Activated B cell treated with CpG ODN at 0.5 μM for 24 hours (primary cell): Measurements from ENCODE around the gene SCFD2. TPM values are rescaled to one million over a fixed set of nuclear protein-coding genes. Genes with fewer than 3 reads are reported as not detected.
"Not testable (repeated sequence)": the region's sequence is repeated elsewhere in the genome, so short reads cannot be mapped to it uniquely, and the experiment has no call there.

Experiments
- ATAC-seq: fragments of 200-7000 bp; cut with Tn5 transposase; one replicate; pipeline ENCODE4 v1.10.0; 2021; ENCODE audit warnings: low read depth, mild to moderate bottlenecking, moderate library complexity
- CTCF ChIA-PET: fragments of 350-600 bp; sonication (Branson Sonifier 250); formaldehyde crosslinking; loops from one replicate; lab custom pipeline; 2021; ENCODE audit warnings: antibody characterized with exemption; lab: Charles Lee
- POLR2A ChIA-PET: fragments of 350-600 bp; sonication (Branson Sonifier 250); formaldehyde crosslinking; loops from one replicate; lab custom pipeline; 2021; ENCODE audit warnings: antibody characterized with exemption; lab: Charles Lee
- DNase-seq: peaks from one replicate; pipeline ENCODE4 v3.0.0; 2022
- H3K27ac Mint-ChIP-seq: one replicate; pipeline ENCODE4 v1.8.0; 2020; ENCODE audit warnings: mixed read lengths
- H3K27me3 Mint-ChIP-seq: one replicate; pipeline ENCODE4 v1.8.0; 2021; ENCODE audit warnings: mixed read lengths
- H3K36me3 Mint-ChIP-seq: one replicate; pipeline ENCODE4 v1.8.0; 2021; ENCODE audit warnings: low read depth, mixed read lengths
- H3K4me1 Mint-ChIP-seq: one replicate; pipeline ENCODE4 v1.8.0; 2021; ENCODE audit warnings: mixed read lengths
- H3K4me3 Mint-ChIP-seq: one replicate; pipeline ENCODE4 v1.8.0; 2020; ENCODE audit warnings: mild to moderate bottlenecking, mixed read lengths
- H3K9me3 Mint-ChIP-seq: one replicate; pipeline ENCODE4 v1.8.0; 2020; ENCODE audit warnings: mixed read lengths
- CTCF ChIP-seq: fragments of 200-600 bp; IDR thresholded peaks from one replicate; pipeline ENCODE4 v1.8.0; 2022; ENCODE audit warnings: antibody characterized with exemption, mild to moderate bottlenecking
- intact Hi-C: fragments of 100-400 bp; cut with micrococcal nuclease; formaldehyde crosslinking; loops from one replicate; pipeline ENCODE4 v1.15.1; 2024
- total RNA-seq: library from RNA; stranded (reverse); gene quantifications from 2 replicates; pipeline ENCODE4 v1.2.3, GENCODE V29; 2022

Gene SCFD2
- total RNA-seq, 1 donor from 2014 or later, result 46.6 TPM

- H3K4me1 Mint-ChIP-seq, DNase-seq, ATAC-seq, CTCF ChIA-PET, H3K9me3 Mint-ChIP-seq, POLR2A ChIA-PET, intact Hi-C loops, H3K4me3 Mint-ChIP-seq, H3K27me3 Mint-ChIP-seq, H3K27ac Mint-ChIP-seq: not testable (repeated sequence)
- H3K36me3 Mint-ChIP-seq, result peaks cover 19% of the 10 kb centered on the region
These were observed 30.9 kb downstream of the SCFD2 start for GRCh38 chr4:53334916-53335315.

GRCh38 chr4:53326535-53326934, 39.3 kb downstream of the SCFD2 start:
- intact Hi-C loops, result no loop called here
- POLR2A ChIA-PET, result no interaction called here
- no peaks in the 10 kb centered on the region for H3K27me3 Mint-ChIP-seq

GRCh38 chr4:53322696-53323095, 43.2 kb downstream of the SCFD2 start:
- H3K4me1 Mint-ChIP-seq, result peaks cover 17% of the 10 kb centered on the region
- H3K36me3 Mint-ChIP-seq, result peaks cover 17% of the 10 kb centered on the region
- CTCF ChIA-PET, result no interaction called here

More at GRCh38 chr4:53326535-53326934, 39.3 kb downstream of the SCFD2 start:
- no peak for DNase-seq
- H3K4me1 Mint-ChIP-seq, result peaks cover 9% of the 10 kb centered on the region
- H3K36me3 Mint-ChIP-seq, result peaks cover 25% of the 10 kb centered on the region
- ATAC-seq, result no peak
- no peaks in the 10 kb centered on the region for H3K9me3 Mint-ChIP-seq
- TF ChIP-seq CTCF, result no peak
- H3K27ac Mint-ChIP-seq, result no peak overlapping the region
- no peak overlapping the region for H3K4me3 Mint-ChIP-seq
- CTCF ChIA-PET, result no interaction called here

GRCh38 chr4:53321984-53322289, 43.9 kb downstream of the SCFD2 start:
- intact Hi-C loops, result no loop called here
- no peak overlapping the region for H3K27ac Mint-ChIP-seq

More at GRCh38 chr4:53322696-53323095, 43.2 kb downstream of the SCFD2 start:
- no peak for TF ChIP-seq CTCF
- H3K27ac Mint-ChIP-seq, result no peak overlapping the region
- intact Hi-C loops, result no loop called here
- H3K9me3 Mint-ChIP-seq, result no peaks in the 10 kb centered on the region
- no peak for ATAC-seq
- no peak for DNase-seq
- no peak overlapping the region for H3K4me3 Mint-ChIP-seq
- POLR2A ChIA-PET, result no interaction called here
- no peaks in the 10 kb centered on the region for H3K27me3 Mint-ChIP-seq

GRCh38 chr4:53321151-53321983, 44.5 kb downstream of the SCFD2 start:
- H3K4me1 Mint-ChIP-seq, result peaks cover 17% of the 10 kb centered on the region
- H3K27ac Mint-ChIP-seq, result no peak overlapping the region
- intact Hi-C loops, result no loop called here
- CTCF ChIA-PET, result no interaction called here
- ATAC-seq (no peak), DNase-seq (no peak)
- H3K36me3 Mint-ChIP-seq, result peaks cover 8% of the 10 kb centered on the region
- POLR2A ChIA-PET, result no interaction called here
- H3K27me3 Mint-ChIP-seq, result no peaks in the 10 kb centered on the region
- H3K4me3 Mint-ChIP-seq, result no peak overlapping the region
- TF ChIP-seq CTCF, result no peak
- no peaks in the 10 kb centered on the region for H3K9me3 Mint-ChIP-seq

More at GRCh38 chr4:53321984-53322289, 43.9 kb downstream of the SCFD2 start:
- ATAC-seq (no peak), DNase-seq (no peak)
- no peak for TF ChIP-seq CTCF
- Mint-ChIP-seq H3K9me3 (no peaks in the 10 kb centered on the region), H3K4me3 (no peak overlapping the region), H3K4me1 (peaks cover 17% of the 10 kb centered on the region), H3K27me3 (no peaks in the 10 kb centered on the region), H3K36me3 (peaks cover 10% of the 10 kb centered on the region)
- POLR2A ChIA-PET, result no interaction called here
- CTCF ChIA-PET, result no interaction called here
